ENCODE data around the gene GRAP2. TPM values are rescaled to one million over a fixed set of nuclear protein-coding genes. Genes with fewer than 3 reads are reported as not detected.

The GRAP2 gene
- total RNA-seq, 1 experiment from 2014 or later, result 0.42 TPM

DNA sequence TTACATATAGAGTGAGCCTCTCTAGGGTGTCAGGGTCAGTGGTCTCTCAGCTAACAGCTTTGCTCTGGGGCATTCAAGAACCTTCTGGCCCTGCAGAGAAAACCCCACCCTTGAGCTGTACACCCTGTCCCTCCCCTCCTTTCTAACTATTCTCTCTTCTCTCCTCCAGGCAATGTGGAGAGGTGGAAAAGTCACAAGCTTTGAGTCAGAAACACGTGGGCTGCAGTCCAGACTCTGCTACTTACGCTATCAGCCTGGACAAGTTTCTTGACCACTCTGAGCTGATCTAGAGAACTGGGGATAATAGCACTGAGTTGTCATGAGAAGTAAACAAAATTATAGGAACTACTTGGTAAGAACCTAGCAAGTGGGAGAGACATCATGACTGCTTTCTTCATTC lies 83.1 kb downstream of the GRAP2 start:
- POLR2A ChIA-PET, result no interaction called here

DNA sequence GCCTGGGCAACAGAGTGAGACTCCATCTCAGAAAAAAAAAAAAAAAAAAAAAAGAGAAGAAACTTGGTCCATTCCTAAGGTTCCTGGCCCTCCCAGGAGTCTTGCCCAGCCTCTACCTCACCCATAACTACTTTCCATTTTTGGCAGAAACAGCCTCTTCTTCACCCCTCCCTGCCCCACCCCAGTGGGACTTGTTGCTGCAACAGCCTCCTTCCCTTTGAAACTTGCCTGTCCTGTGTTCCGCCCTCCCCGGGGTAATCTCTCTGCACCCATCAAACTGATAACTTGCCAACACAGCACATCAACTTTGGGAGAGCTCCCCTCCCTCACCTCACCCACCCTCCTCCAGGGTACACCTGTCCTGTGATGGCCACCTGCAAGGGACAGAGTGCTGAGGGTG lies 83.9 kb downstream of the GRAP2 start:
- Histone ChIP-seq H3K9ac (ENCODE audit: low read length) (no peak overlapping the region), H3K79me2 (ENCODE audit: insufficient read depth, low read length) (no peaks in the 10 kb centered on the region), H3K36me3 (ENCODE audit: control insufficient read depth in 1 of 2, insufficient read depth in 2 of 2, low read length in 2 of 2) (no peaks in the 10 kb centered on the region), H3K4me2 (ENCODE audit: low read length) (no peak overlapping the region), H2AFZ (ENCODE audit: low read depth, low read length, poor library complexity, severe bottlenecking) (no peak overlapping the region), H3K9me3 (ENCODE audit: control insufficient read depth in 1 of 2, insufficient read depth in 1 of 2, low read depth in 1 of 2, low read length in 2 of 2) (no peaks in the 10 kb centered on the region), H3K27me3 (ENCODE audit: insufficient read depth, low read length) (peaks cover 3% of the 10 kb centered on the region; the same call in 1 of the 2 replicates), H3K27ac (ENCODE audit: low read depth, low read length) (no peak overlapping the region), H4K20me1 (ENCODE audit: insufficient read depth) (no peaks in the 10 kb centered on the region), H3K4me1 (ENCODE audit: control insufficient read depth in 1 of 2, insufficient read depth in 2 of 2, low read length in 2 of 2) (no peaks in the 10 kb centered on the region), H3K4me3 (replicated peaks in 1 of 2; ENCODE audit: low read depth in 1 of 2, low read length in 2 of 2) (no peak overlapping the region), H3K9me2 (ENCODE audit: insufficient read depth) (no peaks in the 10 kb centered on the region)
- intact Hi-C loops (cut with micrococcal nuclease), result no loop called here
- ChIA-PET RAD21 (ENCODE audit: low non-redundant PET in 1 of 2, low total read pairs in 2 of 2, uncharacterized antibody in 2 of 2, unreplicated experiment in 2 of 2) (no interaction called here), POLR2A (no interaction called here), CTCF (no interaction called here)
- DNase-seq (ENCODE audit: low read depth, low spot score), result no peak
- ATAC-seq, result no peak
- BruUV-seq (replicated peaks), result no TSS peak
- TF ChIP-seq, protein P1, sequence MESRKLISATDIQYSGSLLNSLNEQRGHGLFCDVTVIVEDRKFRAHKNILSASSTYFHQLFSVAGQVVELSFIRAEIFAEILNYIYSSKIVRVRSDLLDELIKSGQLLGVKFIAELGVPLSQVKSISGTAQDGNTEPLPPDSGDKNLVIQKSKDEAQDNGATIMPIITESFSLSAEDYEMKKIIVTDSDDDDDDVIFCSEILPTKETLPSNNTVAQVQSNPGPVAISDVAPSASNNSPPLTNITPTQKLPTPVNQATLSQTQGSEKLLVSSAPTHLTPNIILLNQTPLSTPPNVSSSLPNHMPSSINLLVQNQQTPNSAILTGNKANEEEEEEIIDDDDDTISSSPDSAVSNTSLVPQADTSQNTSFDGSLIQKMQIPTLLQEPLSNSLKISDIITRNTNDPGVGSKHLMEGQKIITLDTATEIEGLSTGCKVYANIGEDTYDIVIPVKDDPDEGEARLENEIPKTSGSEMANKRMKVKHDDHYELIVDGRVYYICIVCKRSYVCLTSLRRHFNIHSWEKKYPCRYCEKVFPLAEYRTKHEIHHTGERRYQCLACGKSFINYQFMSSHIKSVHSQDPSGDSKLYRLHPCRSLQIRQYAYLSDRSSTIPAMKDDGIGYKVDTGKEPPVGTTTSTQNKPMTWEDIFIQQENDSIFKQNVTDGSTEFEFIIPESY (IDR thresholded peaks at IDR 0.05; ENCODE audit: extremely low read depth, insufficient replicate concordance, low read length), result no peak
- no peak for TF ChIP-seq RAD21 (IDR thresholded peaks at IDR 0.05; ENCODE audit: low read depth)
- no peak for TF ChIP-seq JUND (IDR thresholded peaks at IDR 0.05)
- TF ChIP-seq, protein P2, sequence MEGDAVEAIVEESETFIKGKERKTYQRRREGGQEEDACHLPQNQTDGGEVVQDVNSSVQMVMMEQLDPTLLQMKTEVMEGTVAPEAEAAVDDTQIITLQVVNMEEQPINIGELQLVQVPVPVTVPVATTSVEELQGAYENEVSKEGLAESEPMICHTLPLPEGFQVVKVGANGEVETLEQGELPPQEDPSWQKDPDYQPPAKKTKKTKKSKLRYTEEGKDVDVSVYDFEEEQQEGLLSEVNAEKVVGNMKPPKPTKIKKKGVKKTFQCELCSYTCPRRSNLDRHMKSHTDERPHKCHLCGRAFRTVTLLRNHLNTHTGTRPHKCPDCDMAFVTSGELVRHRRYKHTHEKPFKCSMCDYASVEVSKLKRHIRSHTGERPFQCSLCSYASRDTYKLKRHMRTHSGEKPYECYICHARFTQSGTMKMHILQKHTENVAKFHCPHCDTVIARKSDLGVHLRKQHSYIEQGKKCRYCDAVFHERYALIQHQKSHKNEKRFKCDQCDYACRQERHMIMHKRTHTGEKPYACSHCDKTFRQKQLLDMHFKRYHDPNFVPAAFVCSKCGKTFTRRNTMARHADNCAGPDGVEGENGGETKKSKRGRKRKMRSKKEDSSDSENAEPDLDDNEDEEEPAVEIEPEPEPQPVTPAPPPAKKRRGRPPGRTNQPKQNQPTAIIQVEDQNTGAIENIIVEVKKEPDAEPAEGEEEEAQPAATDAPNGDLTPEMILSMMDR (IDR thresholded peaks at IDR 0.05 in 2 of 3, conservative IDR thresholded peaks at IDR 0.05 in 1 of 3; ENCODE audit: borderline replicate concordance in 1 of 3, insufficient read depth in 1 of 3, low read depth in 2 of 3, low read length in 2 of 3), result no peak
- no peak for TF ChIP-seq EZH2phosphoT487 (IDR thresholded peaks at IDR 0.05; ENCODE audit: borderline replicate concordance)
- TF ChIP-seq SIN3A (IDR thresholded peaks at IDR 0.05; ENCODE audit: low read depth), result no peak
- TF ChIP-seq ELF1 (IDR thresholded peaks at IDR 0.05; ENCODE audit: borderline replicate concordance, low read depth), result no peak
- no peak for TF ChIP-seq EZH2 (IDR thresholded peaks at IDR 0.05)
- TF ChIP-seq CEBPB (IDR thresholded peaks at IDR 0.05; ENCODE audit: low read depth), result no peak
- no peak for TF ChIP-seq POLR2A (IDR thresholded peaks at IDR 0.05; ENCODE audit: borderline replicate concordance, extremely low read depth, insufficient read depth, insufficient read length)
- no peak for TF ChIP-seq EGR1 (IDR thresholded peaks at IDR 0.05; ENCODE audit: low read depth)
- TF ChIP-seq, protein P3, sequence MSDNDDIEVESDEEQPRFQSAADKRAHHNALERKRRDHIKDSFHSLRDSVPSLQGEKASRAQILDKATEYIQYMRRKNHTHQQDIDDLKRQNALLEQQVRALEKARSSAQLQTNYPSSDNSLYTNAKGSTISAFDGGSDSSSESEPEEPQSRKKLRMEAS (IDR thresholded peaks at IDR 0.05), result no peak

More for the DNA sequence above, 83.1 kb downstream of the GRAP2 start:
- H3K36me3 ChIP-seq (ENCODE audit: control insufficient read depth in 1 of 2, insufficient read depth in 2 of 2, low read length in 2 of 2), result no peaks in the 10 kb centered on the region
- BruUV-seq (replicated peaks), result no TSS peak
- intact Hi-C loops (cut with micrococcal nuclease), result no loop called here
- no peak overlapping the region for H3K27ac ChIP-seq (ENCODE audit: low read depth, low read length)
- TF ChIP-seq CEBPB (IDR thresholded peaks at IDR 0.05; ENCODE audit: low read depth) (no peak), EZH2 (IDR thresholded peaks at IDR 0.05) (no peak)
- TF ChIP-seq, protein P3 (IDR thresholded peaks at IDR 0.05), result no peak
- TF ChIP-seq, protein P1 (IDR thresholded peaks at IDR 0.05; ENCODE audit: extremely low read depth, insufficient replicate concordance, low read length), result no peak
- no peaks in the 10 kb centered on the region for H3K9me2 ChIP-seq (ENCODE audit: insufficient read depth)
- H3K79me2 ChIP-seq (ENCODE audit: insufficient read depth, low read length), result no peaks in the 10 kb centered on the region
- ATAC-seq, result no peak
- H3K9me3 ChIP-seq (ENCODE audit: control insufficient read depth in 1 of 2, insufficient read depth in 1 of 2, low read depth in 1 of 2, low read length in 2 of 2), result no peaks in the 10 kb centered on the region
- H2AFZ ChIP-seq (ENCODE audit: low read depth, low read length, poor library complexity, severe bottlenecking), result no peak overlapping the region
- H3K4me2 ChIP-seq (ENCODE audit: low read length), result no peak overlapping the region
- ChIA-PET CTCF (no interaction called here), RAD21 (ENCODE audit: low non-redundant PET in 1 of 2, low total read pairs in 2 of 2, uncharacterized antibody in 2 of 2, unreplicated experiment in 2 of 2) (no interaction called here)
- H3K4me3 ChIP-seq (replicated peaks in 1 of 2; ENCODE audit: low read depth in 1 of 2, low read length in 2 of 2), result no peak overlapping the region
- no peak for DNase-seq (ENCODE audit: low read depth, low spot score)
- peaks cover 3% of the 10 kb centered on the region; the same call in 1 of the 2 replicates for H3K27me3 ChIP-seq (ENCODE audit: insufficient read depth, low read length)
- H3K4me1 ChIP-seq (ENCODE audit: control insufficient read depth in 1 of 2, insufficient read depth in 2 of 2, low read length in 2 of 2), result no peaks in the 10 kb centered on the region
- H4K20me1 ChIP-seq (ENCODE audit: insufficient read depth), result no peaks in the 10 kb centered on the region
- H3K9ac ChIP-seq (ENCODE audit: low read length), result no peak overlapping the region
